Stimulated activated CD4-positive, alpha-beta T cell treated with anti-CD3 and anti-CD28 coated beads, Interleukin-4, amount 100 ng/mL, for 4 hours (primary cell): ENCODE data around the gene SYMPK.

Experiments used
- DNase-seq, 2 experiments: peaks; one replicate each; pipeline ENCODE4 v3.0.0-alpha.2; 2020

The SYMPK gene

GRCh38 chr19:45779231-45780145, 83.5 kb downstream of the SYMPK start:
- DNase-seq: peak; percentile 75 to 86

- no peak for DNase-seq
These were observed 84.8 kb downstream of the SYMPK start for GRCh38 chr19:45778010-45778661.

- no peak for DNase-seq
These were observed 85.5 kb downstream of the SYMPK start for GRCh38 chr19:45777395-45777961.

GRCh38 chr19:45774765-45775164, 88.2 kb downstream of the SYMPK start:
- no peak for DNase-seq

- DNase-seq: no peak
These were observed 89.6 kb downstream of the SYMPK start for GRCh38 chr19:45773384-45773783.

- no peak for DNase-seq
These were observed 90.0 kb downstream of the SYMPK start for GRCh38 chr19:45772912-45773311.

GRCh38 chr19:45772130-45772840, 90.7 kb downstream of the SYMPK start:
- DNase-seq: no peak

- no peak for DNase-seq
These were observed 91.5 kb downstream of the SYMPK start for GRCh38 chr19:45771311-45771933.

- DNase-seq: peak; percentile 87 to 91
These were observed 92.5 kb downstream of the SYMPK start for GRCh38 chr19:45770192-45771101.

- DNase-seq: no peak
These were observed 93.1 kb downstream of the SYMPK start for GRCh38 chr19:45769821-45770191.

GRCh38 chr19:45768984-45769782, 93.8 kb downstream of the SYMPK start, which contains the start of gene SIX5:
SIX5 (minus strand) TSS chr19:45769252; CDS start chr19:45768844, 408 bp downstream.
- peak; percentile 90 to 94 for DNase-seq

- peak; percentile 21 to 37 for DNase-seq
These were observed 94.3 kb downstream of the SYMPK start for GRCh38 chr19:45768655-45768983.

GRCh38 chr19:45767881-45768654, 94.9 kb downstream of the SYMPK start:
- peak in 1 of 2 experiments; percentile 25 for DNase-seq

GRCh38 chr19:45767410-45767880, 95.5 kb downstream of the SYMPK start:
- no peak for DNase-seq

- DNase-seq: no peak
These were observed 96.0 kb downstream of the SYMPK start for GRCh38 chr19:45766869-45767346.

GRCh38 chr19:45766296-45766868, 96.6 kb downstream of the SYMPK start:
- DNase-seq: no peak

GRCh38 chr19:45765702-45766295, 97.1 kb downstream of the SYMPK start:
- DNase-seq: no peak
